Astrocyte (in vitro differentiated cells and primary cell): ENCODE results near the gene SATB1.

ENCODE experiments used
- EZH2 ChIP-seq: IDR thresholded peaks from 2 replicates; pipeline ENCODE4 v1.6.1; 2012; ENCODE audit warnings: mild to moderate bottlenecking, low read length, inconsistent platforms; ENCODE audit not compliant: insufficient read depth
- TF ChIP-seq, protein P1 (sequence below): IDR thresholded peaks from 2 replicates; pipeline ENCODE4 v1.5.1; 2011; ENCODE audit warnings: low read depth, mild to moderate bottlenecking, inconsistent platforms, low read length, moderate library complexity; ENCODE audit not compliant: insufficient read depth

DNA sequence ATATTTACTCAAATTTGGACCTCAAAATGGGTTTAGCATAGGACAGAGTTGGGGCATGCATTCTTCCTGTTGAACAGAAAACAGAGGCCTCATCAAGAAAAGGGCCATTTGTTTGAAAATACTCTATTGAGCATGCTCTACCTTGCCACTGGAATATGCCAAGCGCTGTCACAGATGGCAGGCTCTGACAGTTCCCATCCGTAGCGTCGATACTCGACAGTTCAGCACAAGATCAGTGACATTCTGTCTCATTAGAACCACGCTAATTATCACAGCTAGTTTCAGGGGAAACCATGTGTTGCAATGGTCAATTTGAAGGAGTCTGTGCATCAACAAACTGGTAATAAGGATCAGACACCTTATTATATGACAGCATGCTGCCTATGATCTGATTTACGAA, 54.5 kb downstream of the SATB1 start:
- TF ChIP-seq, protein P1, sequence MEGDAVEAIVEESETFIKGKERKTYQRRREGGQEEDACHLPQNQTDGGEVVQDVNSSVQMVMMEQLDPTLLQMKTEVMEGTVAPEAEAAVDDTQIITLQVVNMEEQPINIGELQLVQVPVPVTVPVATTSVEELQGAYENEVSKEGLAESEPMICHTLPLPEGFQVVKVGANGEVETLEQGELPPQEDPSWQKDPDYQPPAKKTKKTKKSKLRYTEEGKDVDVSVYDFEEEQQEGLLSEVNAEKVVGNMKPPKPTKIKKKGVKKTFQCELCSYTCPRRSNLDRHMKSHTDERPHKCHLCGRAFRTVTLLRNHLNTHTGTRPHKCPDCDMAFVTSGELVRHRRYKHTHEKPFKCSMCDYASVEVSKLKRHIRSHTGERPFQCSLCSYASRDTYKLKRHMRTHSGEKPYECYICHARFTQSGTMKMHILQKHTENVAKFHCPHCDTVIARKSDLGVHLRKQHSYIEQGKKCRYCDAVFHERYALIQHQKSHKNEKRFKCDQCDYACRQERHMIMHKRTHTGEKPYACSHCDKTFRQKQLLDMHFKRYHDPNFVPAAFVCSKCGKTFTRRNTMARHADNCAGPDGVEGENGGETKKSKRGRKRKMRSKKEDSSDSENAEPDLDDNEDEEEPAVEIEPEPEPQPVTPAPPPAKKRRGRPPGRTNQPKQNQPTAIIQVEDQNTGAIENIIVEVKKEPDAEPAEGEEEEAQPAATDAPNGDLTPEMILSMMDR = no peak
- TF ChIP-seq EZH2 = no peak
